ENCODE data around the gene ITK. TPM values are rescaled to one million over a fixed set of nuclear protein-coding genes. Genes with fewer than 3 reads are reported as not detected.

Gene ITK
- total RNA-seq, 3 donors from 2014 or later: 227 to 260 (median 249) TPM

DNA sequence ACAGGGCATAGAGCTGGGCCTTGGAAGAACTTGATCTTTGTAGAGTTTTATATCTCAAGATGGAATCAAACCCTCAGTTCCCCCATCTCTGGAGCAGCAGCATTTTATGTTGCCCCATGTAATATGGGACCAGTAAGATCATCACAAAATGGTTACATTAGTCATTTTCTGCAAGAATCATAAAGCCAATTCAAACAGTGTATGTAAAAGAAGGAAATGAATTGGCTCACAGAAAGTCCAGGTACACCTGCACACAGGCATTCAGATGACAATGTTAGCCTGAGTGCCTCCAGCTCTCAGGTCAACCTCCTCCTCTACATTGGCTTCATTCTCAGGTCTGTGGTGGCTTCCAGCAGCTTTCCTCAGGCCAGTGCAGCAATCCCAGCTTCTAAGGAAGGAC is 120.4 kb downstream of the ITK start:
- peaks cover 39% of the 10 kb centered on the region for H3K36me3 Mint-ChIP-seq (ENCODE audit: insufficient read depth)
- no peak for ATAC-seq

DNA sequence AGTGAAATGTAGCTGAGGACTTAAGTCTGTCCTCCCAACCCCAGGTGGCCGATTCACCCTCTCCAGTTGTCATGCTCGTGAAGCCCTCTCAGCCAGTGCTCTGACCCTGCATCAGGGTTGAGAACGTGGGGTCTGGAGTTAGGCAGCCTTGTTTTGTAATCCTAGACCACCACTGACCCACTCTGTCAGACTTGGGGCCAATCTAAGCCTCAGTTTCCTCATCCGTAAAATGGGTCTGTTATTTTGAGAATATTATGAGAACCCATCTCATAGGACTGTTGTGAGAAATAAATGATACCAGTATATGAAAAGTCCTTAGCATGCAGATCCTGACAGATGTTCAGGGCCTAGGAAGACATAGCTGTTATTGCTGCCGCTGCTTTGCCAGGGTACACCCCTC is 122.4 kb downstream of the ITK start:
- no peaks in the 10 kb centered on the region for H3K9me3 Mint-ChIP-seq
- peaks cover 33% of the 10 kb centered on the region for H3K36me3 Mint-ChIP-seq (ENCODE audit: insufficient read depth)
- no peak overlapping the region for H3K4me3 Mint-ChIP-seq
- ATAC-seq (no peak), DNase-seq (no peak)
- no peaks in the 10 kb centered on the region for H3K27me3 Mint-ChIP-seq (ENCODE audit: low read depth)
- peaks cover 56% of the 10 kb centered on the region for H3K4me1 Mint-ChIP-seq (ENCODE audit: low read depth)

More for the DNA sequence above, 120.4 kb downstream of the ITK start:
- no peaks in the 10 kb centered on the region for H3K9me3 Mint-ChIP-seq
- H3K27me3 Mint-ChIP-seq (ENCODE audit: low read depth): no peaks in the 10 kb centered on the region
- peaks cover 38% of the 10 kb centered on the region for H3K4me1 Mint-ChIP-seq (ENCODE audit: low read depth)
- DNase-seq: no peak
- H3K4me3 Mint-ChIP-seq: no peak overlapping the region

DNA sequence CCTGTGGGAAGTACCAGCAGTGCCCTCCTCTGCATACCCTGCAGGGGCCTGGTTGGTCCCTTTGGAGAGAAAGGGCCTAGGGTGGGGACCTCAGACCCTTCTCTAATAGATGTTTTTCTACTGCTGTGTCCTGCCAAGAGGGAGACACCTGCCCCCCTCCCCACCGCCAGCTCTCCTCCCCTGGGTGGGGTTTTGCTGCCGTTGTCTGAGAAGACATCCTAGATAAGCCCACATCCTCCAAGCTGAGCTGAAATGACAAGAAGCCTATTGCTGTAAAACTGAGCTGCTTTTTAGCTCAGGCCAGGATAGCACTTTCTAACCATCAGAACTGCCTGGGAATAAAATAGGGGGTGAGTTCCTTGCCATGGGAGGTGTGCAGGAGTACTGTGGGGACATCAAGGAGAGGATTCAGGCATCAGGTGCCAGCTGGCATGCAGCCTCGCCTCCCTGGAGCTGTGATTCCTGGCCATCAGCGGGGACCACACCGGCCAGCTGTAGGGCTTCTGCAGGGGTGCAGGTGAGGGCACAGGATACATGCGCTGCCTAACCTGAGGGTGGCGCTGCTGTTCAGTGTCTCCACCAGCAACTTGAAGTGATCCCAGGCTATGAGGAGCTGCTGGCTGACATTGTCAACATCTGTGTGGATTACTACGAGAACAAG is 123.2 kb downstream of the ITK start:
- peak; percentile 37 to 42 for ATAC-seq
- no peaks in the 10 kb centered on the region for H3K27me3 Mint-ChIP-seq (ENCODE audit: low read depth)
- peaks cover 61% of the 10 kb centered on the region for H3K4me1 Mint-ChIP-seq (ENCODE audit: low read depth)
- H3K9me3 Mint-ChIP-seq: no peaks in the 10 kb centered on the region
- H3K36me3 Mint-ChIP-seq (ENCODE audit: insufficient read depth): peaks cover 34% of the 10 kb centered on the region
- peak; percentile 19 for DNase-seq
- H3K4me3 Mint-ChIP-seq: peak overlapping the region; percentile 11

Other genes starting within 250 kb of the ITK start
- 1 to 10 TPM in 2 of 3 donors, under 1 TPM in 1; 0.52 to 1.4 (median 1.2) TPM for gene TIMD4, start 217.6 kb upstream of the ITK start, total RNA-seq
- gene HAVCR1, start 121.7 kb upstream of the ITK start, total RNA-seq: not detected
- gene HAVCR2, start 71.8 kb upstream of the ITK start, total RNA-seq: 1 to 10 TPM; 3.4 to 8.9 (median 4.4) TPM
- gene MED7, start 38.0 kb upstream of the ITK start, total RNA-seq: 1 to 10 TPM; 7.5 to 9.3 (median 9.1) TPM
- under 1 TPM; 0.18 to 0.25 (median 0.22) TPM for gene GARIN3, start 14.6 kb upstream of the ITK start, total RNA-seq
- 100 to 1,000 TPM; 160 to 191 (median 175) TPM for gene CYFIP2, start 85.3 kb downstream of the ITK start, total RNA-seq